Upper lobe of right lung (tissue), 1 donor: ENCODE data around the gene ANKRD13A. TPM values are rescaled to one million over a fixed set of nuclear protein-coding genes. Genes with fewer than 3 reads are reported as not detected.

Experiments
- ATAC-seq: fragments of 200-7000 bp; cut with Tn5 transposase; one replicate; pipeline ENCODE4 v1.9.1; 2020; ENCODE audit warnings: mild to moderate bottlenecking, moderate library complexity
- DNase-seq: peaks from one replicate; pipeline ENCODE4 v3.0.0-alpha.2; 2020
- H3K27ac ChIP-seq: fragments of 200-600 bp; one replicate; pipeline ENCODE4 v1.8.0; 2022
- H3K27me3 ChIP-seq: fragments of 200-600 bp; one replicate; pipeline ENCODE4 v1.8.0; 2022; ENCODE audit warnings: mild to moderate bottlenecking
- H3K36me3 ChIP-seq: fragments of 200-600 bp; one replicate; pipeline ENCODE4 v1.8.0; 2022
- H3K4me1 ChIP-seq: fragments of 200-600 bp; one replicate; pipeline ENCODE4 v1.8.0; 2022
- H3K4me3 ChIP-seq: fragments of 200-600 bp; one replicate; pipeline ENCODE4 v1.8.0; 2022; ENCODE audit warnings: mild to moderate bottlenecking
- H3K9me3 ChIP-seq: fragments of 200-600 bp; one replicate; pipeline ENCODE4 v1.8.0; 2022
- CTCF ChIP-seq: fragments of 200-600 bp; IDR thresholded peaks from one replicate; pipeline ENCODE4 v1.8.0; 2022; ENCODE audit warnings: antibody characterized with exemption
- intact Hi-C: fragments of 100-400 bp; cut with DNase I; formaldehyde crosslinking; loops from one replicate; pipeline ENCODE4 v1.11.0; 2022
- total RNA-seq: library from RNA; stranded (reverse); fragmentation: NEBNext Ultra II Directional; extraction: Animal tissue kit (Norgen Biotek cat#: 25700); gene quantifications from one replicate; pipeline ENCODE4 v1.2.1, GENCODE V29; 2021
- donor health status: DM: no; HTN: yes; CAD: no; lungs with severe emphysema.

Gene ANKRD13A
- total RNA-seq, 1 donor from 2014 or later: 54.0 TPM

- ATAC-seq: no peak
- Histone ChIP-seq H3K27me3 (no peaks in the 10 kb centered on the region), H3K4me3 (no peak overlapping the region), H3K27ac (no peak overlapping the region), H3K36me3 (peaks cover 82% of the 10 kb centered on the region), H3K9me3 (no peaks in the 10 kb centered on the region), H3K4me1 (peaks cover 17% of the 10 kb centered on the region)
- no peak for TF ChIP-seq CTCF
- intact Hi-C loops: no loop called here
- no peak for DNase-seq
Measured at GRCh38 chr12:110024051-110024450, 24.8 kb downstream of the ANKRD13A start.

- ATAC-seq (no peak), DNase-seq (no peak)
- TF ChIP-seq CTCF: no peak
- no peaks in the 10 kb centered on the region for H3K9me3 ChIP-seq
- intact Hi-C loops: no loop called here
- peaks cover 75% of the 10 kb centered on the region for H3K36me3 ChIP-seq
- H3K4me1 ChIP-seq: peaks cover 11% of the 10 kb centered on the region
- no peak overlapping the region for H3K27ac ChIP-seq
- H3K27me3 ChIP-seq: no peaks in the 10 kb centered on the region
- H3K4me3 ChIP-seq: no peak overlapping the region
Measured at GRCh38 chr12:110028323-110028722, 29.1 kb downstream of the ANKRD13A start.

GRCh38 chr12:110029290-110029815 lies 30.1 kb downstream of the ANKRD13A start:
- ATAC-seq (no peak), DNase-seq (no peak)
- no peak for TF ChIP-seq CTCF
- Histone ChIP-seq H3K36me3 (peaks cover 84% of the 10 kb centered on the region), H3K4me3 (no peak overlapping the region), H3K27ac (no peak overlapping the region), H3K4me1 (peaks cover 6% of the 10 kb centered on the region), H3K9me3 (no peaks in the 10 kb centered on the region), H3K27me3 (no peaks in the 10 kb centered on the region)
- intact Hi-C loops: no loop called here

GRCh38 chr12:110033888-110034287 lies 34.7 kb downstream of the ANKRD13A start:
- DNase-seq: no peak
- TF ChIP-seq CTCF: no peak

GRCh38 chr12:110035534-110036104 lies 36.4 kb downstream of the ANKRD13A start:
- Histone ChIP-seq H3K4me3 (no peak overlapping the region), H3K9me3 (no peaks in the 10 kb centered on the region), H3K4me1 (peaks cover 15% of the 10 kb centered on the region), H3K36me3 (peaks cover 64% of the 10 kb centered on the region), H3K27ac (no peak overlapping the region), H3K27me3 (no peaks in the 10 kb centered on the region)
- TF ChIP-seq CTCF: no peak
- DNase-seq (no peak), ATAC-seq (no peak)
- intact Hi-C loops: no loop called here

More at GRCh38 chr12:110033888-110034287, 34.7 kb downstream of the ANKRD13A start:
- Histone ChIP-seq H3K36me3 (peaks cover 79% of the 10 kb centered on the region), H3K27ac (no peak overlapping the region), H3K9me3 (no peaks in the 10 kb centered on the region), H3K4me1 (no peaks in the 10 kb centered on the region), H3K4me3 (no peak overlapping the region), H3K27me3 (no peaks in the 10 kb centered on the region)
- intact Hi-C loops: no loop called here
- ATAC-seq: no peak
